GM12878 (cell line): Measurements from ENCODE around the gene MRPL50. TPM values are rescaled to one million over a fixed set of nuclear protein-coding genes. Genes with fewer than 3 reads are reported as not detected.

Experiments
- ATAC-seq: fragments of 200-7000 bp; cut with Tn5 transposase; 3 replicates; pipeline ENCODE4 v1.9.1; 2020; ENCODE audit warnings: mild to moderate bottlenecking, moderate library complexity
- BruUV-seq: library from RNA; stranded (reverse); fragments of 400-500 nt; replicated peaks from 2 replicates; lab custom pipeline; 2021; lab: Mats Ljungman, UMichigan
- CTCF ChIA-PET: fragments of 300-600 bp; sonication (Branson Sonifier 250); formaldehyde crosslinking; extraction: SDS; loops from one replicate; lab custom pipeline; 2021; ENCODE audit warnings: inconsistent platforms; lab: Yijun Ruan, JAX
- POLR2A ChIA-PET: fragments of 350-600 bp; formaldehyde crosslinking; extraction: SDS; loops from one replicate; lab custom pipeline; 2021; ENCODE audit warnings: inconsistent platforms; lab: Charles Lee
- RAD21 ChIA-PET: fragments of 300-600 bp; sonication (Branson Sonifier 250); formaldehyde crosslinking; loops from one replicate; lab custom pipeline; 2023; ENCODE audit warnings: antibody characterized with exemption; ENCODE audit not compliant: unreplicated experiment; lab: Charles Lee
- SMC1A ChIA-PET: fragments of 300-600 bp; sonication (Branson Sonifier 250); formaldehyde crosslinking; loops from one replicate; lab custom pipeline; 2023; ENCODE audit not compliant: unreplicated experiment, uncharacterized antibody; lab: Charles Lee
- DNase-seq: peaks from one replicate; pipeline ENCODE4 v3.0.0-alpha.2; 2011; ENCODE audit warnings: low read depth, low spot score
- FAIRE-seq: peaks from 3 replicates; lab custom pipeline; 2011; peaks lifted over from hg19 to GRCh38; lab: Jason Lieb, UNC
- H2AFZ ChIP-seq: 2 replicates; pipeline ENCODE4 v1.6.0; 2011; ENCODE audit warnings: low read depth, low read length, control low read depth; ENCODE audit not compliant: control insufficient read depth
- H3K27ac ChIP-seq: 2 replicates; pipeline ENCODE4 v1.5.1; 2011; ENCODE audit warnings: control low read depth; ENCODE audit not compliant: control insufficient read depth, insufficient read depth
- H3K27me3 ChIP-seq, 2 experiments: replicated peaks in 1 of 2; 2 replicates each; pipeline versions ENCODE4 v1.6.0 to v1.6.1; 2011; ENCODE audit warnings: low read length in 1 of 2; ENCODE audit not compliant: control insufficient read depth in 2 of 2, insufficient read depth in 2 of 2
- H3K36me3 ChIP-seq, 2 experiments: 2 replicates each; pipeline ENCODE4 v1.5.1; 2011; ENCODE audit warnings: low read length in 1 of 2; ENCODE audit not compliant: control insufficient read depth in 2 of 2, insufficient read depth in 2 of 2
- H3K4me1 ChIP-seq: 2 replicates; pipeline ENCODE4 v1.6.1; 2011; ENCODE audit warnings: mild to moderate bottlenecking, low read length, moderate library complexity, mixed read lengths; ENCODE audit not compliant: control insufficient read depth, insufficient read depth
- H3K4me2 ChIP-seq: 2 replicates; pipeline ENCODE4 v1.6.0; 2011; ENCODE audit warnings: control low read depth; ENCODE audit not compliant: control insufficient read depth, insufficient read depth
- H3K4me3 ChIP-seq: fragments of 200-600 bp; sonication (generic); 2 replicates; pipeline ENCODE4 v1.5.1; 2016
- H3K79me2 ChIP-seq: 2 replicates; pipeline ENCODE4 v1.6.0; 2011; ENCODE audit warnings: low read length; ENCODE audit not compliant: control insufficient read depth, insufficient read depth
- H3K9ac ChIP-seq: 2 replicates; pipeline ENCODE4 v1.8.0; 2011; ENCODE audit warnings: low read length, control low read depth, mixed read lengths; ENCODE audit not compliant: control insufficient read depth, insufficient read depth
- H3K9me3 ChIP-seq: replicated peaks from 3 replicates; pipeline ENCODE4 v1.5.1; 2011; ENCODE audit warnings: mild to moderate bottlenecking, low read length; ENCODE audit not compliant: control insufficient read depth, insufficient read depth
- H4K20me1 ChIP-seq: 2 replicates; pipeline ENCODE4 v1.6.0; 2011; ENCODE audit not compliant: control insufficient read depth, insufficient read depth
- IKZF1 ChIP-seq: fragments of 450-650 bp; conservative IDR thresholded peaks from 2 replicates; pipeline ENCODE4 v1.6.1; 2017; ENCODE audit warnings: antibody characterized with exemption, mild to moderate bottlenecking
- JUND ChIP-seq: IDR thresholded peaks from 2 replicates; pipeline ENCODE4 v1.6.1; 2012; ENCODE audit warnings: low read depth, mild to moderate bottlenecking, low read length, improper control_type of control experiment, moderate library complexity
- MEF2A ChIP-seq: IDR thresholded peaks from 2 replicates; pipeline ENCODE4 v1.6.1; 2011; ENCODE audit warnings: low read depth, mild to moderate bottlenecking, low read length, moderate library complexity; ENCODE audit not compliant: insufficient read depth
- POLR2AphosphoS5 ChIP-seq: IDR thresholded peaks from 2 replicates; pipeline ENCODE4 v1.6.1; 2011; ENCODE audit warnings: mild to moderate bottlenecking, low read length, inconsistent platforms
- POU2F2 ChIP-seq: IDR thresholded peaks from 3 replicates; pipeline ENCODE4 v1.6.1; 2011; ENCODE audit warnings: low read depth, mild to moderate bottlenecking, low read length, borderline replicate concordance
- RFX5 ChIP-seq: IDR thresholded peaks from 2 replicates; pipeline ENCODE4 v1.6.1; 2011; ENCODE audit warnings: low read depth, low read length, improper control_type of control experiment
- ZBED1 ChIP-seq: IDR thresholded peaks from 2 replicates; pipeline ENCODE4 v1.6.1; 2016; ENCODE audit warnings: borderline replicate concordance
- WGBS: methylation state at CpG from one replicate; pipeline ENCODE4 v1.1.6; 2016; ENCODE audit warnings: low lambda C conversion rate; ENCODE audit not compliant: insufficient replicate concordance, insufficient coverage; ENCODE audit errors: missing lambda C conversion rate; 5-methylcytosine and 5-hydroxymethylcytosine counted together
- in situ Hi-C: fragments of 300-500 bp; cut with MboI; formaldehyde crosslinking; loops from 9 replicates; pipeline ENCODE4 v1.14.3; 2018; ENCODE audit warnings: mixed read lengths
- intact Hi-C: fragments of 100-400 bp; cut with micrococcal nuclease; formaldehyde crosslinking; loops from one replicate; pipeline ENCODE4 v1.14.2; 2022; ENCODE audit not compliant: unreplicated experiment
- polyA plus RNA-seq, 11 experiments: library from polyadenylated mRNA; depleted of rRNA in 4 of 11; unstranded in 6 of 11; stranded (reverse) in 5 of 11; fragments of >200 nt; fragmentation: Nextera tagmentation in 4 of 11; fragmentation: Illumina TruSeq in 1 of 11; extraction: Ambion mirVana in 4 of 11; extraction: Trizol in 1 of 11; gene quantifications; 1 replicate in 1 of 11; 2 replicates in 10 of 11; pipeline versions ENCODE4 v1.2.1 to v1.2.3, GENCODE V29; 2011 to 2016; ENCODE audit warnings: inconsistent platforms in 2 of 11, missing spikeins in 2 of 11, low read depth in 1 of 11
- total RNA-seq, 4 experiments: library from RNA; depleted of rRNA in 3 of 4; stranded (reverse); fragments of >200 nt in 3 of 4; fragmentation: Illumina TruSeq in 1 of 4; extraction: Trizol in 1 of 4; gene quantifications; 2 replicates each; pipeline versions ENCODE4 v1.2.1 to v1.2.3, GENCODE V29; 2013 to 2021
- TF ChIP-seq, protein P1 (sequence below): IDR thresholded peaks from 2 replicates; pipeline ENCODE4 v1.6.1; 2011; ENCODE audit warnings: low read depth, mild to moderate bottlenecking, low read length, moderate library complexity, borderline replicate concordance; ENCODE audit errors: extremely low read depth
- TF ChIP-seq, protein P2 (sequence below): fragments of 450-650 bp; formaldehyde crosslinking; IDR thresholded peaks from 2 replicates; pipeline ENCODE4 v1.4.0; 2022; ENCODE audit warnings: mild to moderate bottlenecking, moderate library complexity
- TF ChIP-seq, protein P3 (sequence below): IDR thresholded peaks from 2 replicates; pipeline ENCODE4 v1.6.1; 2012; ENCODE audit warnings: mild to moderate bottlenecking, low read depth, low read length
- TF ChIP-seq, protein P4 (sequence below): fragments of 450-650 bp; IDR thresholded peaks from 2 replicates; pipeline ENCODE4 v1.6.1; 2017; ENCODE audit warnings: antibody characterized with exemption, mild to moderate bottlenecking, moderate library complexity

MRPL50 gene
- total and polyA plus RNA-seq, 10 of the 15 experiments (the other 5 are each of a cell fraction or from before 2014, with no cell fraction given) = 12.8 to 79.4 (median 27.9) TPM

DNA sequence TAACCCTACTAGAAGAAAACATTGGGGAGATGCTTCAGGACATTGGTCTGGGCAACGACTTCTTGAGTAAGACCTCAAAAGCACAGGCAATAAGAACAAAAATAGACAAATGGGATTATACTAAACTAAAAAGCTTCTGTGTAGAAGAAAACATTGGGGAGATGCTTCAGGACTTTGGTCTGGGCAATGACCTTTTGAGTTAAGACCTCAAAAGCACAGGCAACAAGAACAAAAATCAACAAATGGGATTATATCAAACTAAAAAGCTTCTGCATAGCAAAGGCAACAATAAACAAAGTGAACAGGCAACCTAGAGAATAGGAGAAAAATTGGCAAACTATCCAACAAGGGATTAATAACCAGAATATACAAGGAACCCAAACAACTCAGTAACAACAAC lies 3.7 kb downstream of the MRPL50 start (continued):
- no peak for TF ChIP-seq IKZF1

DNA sequence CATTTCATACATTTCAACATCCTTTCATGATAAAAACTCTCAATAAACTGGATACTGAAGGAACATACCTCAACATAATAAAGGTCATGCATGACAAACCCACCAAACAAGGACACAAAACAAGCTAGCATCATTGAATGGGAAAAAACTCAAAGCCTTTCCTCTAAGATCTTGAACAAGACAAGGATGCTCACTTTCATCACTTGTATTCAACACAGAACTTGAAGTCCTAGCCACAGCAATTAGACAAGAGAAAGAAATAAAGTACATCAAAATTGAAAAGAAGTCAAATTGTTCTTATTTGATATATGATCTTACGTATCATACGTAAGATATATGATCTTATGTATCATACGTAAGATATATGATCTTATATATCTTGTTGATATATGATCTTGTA lies 5.3 kb downstream of the MRPL50 start:
- H3K36me3 ChIP-seq = peaks cover 0 to 11% of the 10 kb centered on the region in 2 experiments; a peak in 1 of 4 replicates
- RAD21 ChIA-PET = no interaction called here
- no peak for ATAC-seq
- no peak overlapping the region for H3K4me3 ChIP-seq
- H2AFZ ChIP-seq = no peak overlapping the region
- no peak overlapping the region for H3K27ac ChIP-seq
- intact Hi-C loops = no loop called here
- no peak for TF ChIP-seq ZBED1
- TF ChIP-seq, protein P1, sequence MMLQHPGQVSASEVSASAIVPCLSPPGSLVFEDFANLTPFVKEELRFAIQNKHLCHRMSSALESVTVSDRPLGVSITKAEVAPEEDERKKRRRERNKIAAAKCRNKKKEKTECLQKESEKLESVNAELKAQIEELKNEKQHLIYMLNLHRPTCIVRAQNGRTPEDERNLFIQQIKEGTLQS = no peak
- no peak for TF ChIP-seq POLR2AphosphoS5
- TF ChIP-seq RFX5 = no peak
- TF ChIP-seq, protein P2, sequence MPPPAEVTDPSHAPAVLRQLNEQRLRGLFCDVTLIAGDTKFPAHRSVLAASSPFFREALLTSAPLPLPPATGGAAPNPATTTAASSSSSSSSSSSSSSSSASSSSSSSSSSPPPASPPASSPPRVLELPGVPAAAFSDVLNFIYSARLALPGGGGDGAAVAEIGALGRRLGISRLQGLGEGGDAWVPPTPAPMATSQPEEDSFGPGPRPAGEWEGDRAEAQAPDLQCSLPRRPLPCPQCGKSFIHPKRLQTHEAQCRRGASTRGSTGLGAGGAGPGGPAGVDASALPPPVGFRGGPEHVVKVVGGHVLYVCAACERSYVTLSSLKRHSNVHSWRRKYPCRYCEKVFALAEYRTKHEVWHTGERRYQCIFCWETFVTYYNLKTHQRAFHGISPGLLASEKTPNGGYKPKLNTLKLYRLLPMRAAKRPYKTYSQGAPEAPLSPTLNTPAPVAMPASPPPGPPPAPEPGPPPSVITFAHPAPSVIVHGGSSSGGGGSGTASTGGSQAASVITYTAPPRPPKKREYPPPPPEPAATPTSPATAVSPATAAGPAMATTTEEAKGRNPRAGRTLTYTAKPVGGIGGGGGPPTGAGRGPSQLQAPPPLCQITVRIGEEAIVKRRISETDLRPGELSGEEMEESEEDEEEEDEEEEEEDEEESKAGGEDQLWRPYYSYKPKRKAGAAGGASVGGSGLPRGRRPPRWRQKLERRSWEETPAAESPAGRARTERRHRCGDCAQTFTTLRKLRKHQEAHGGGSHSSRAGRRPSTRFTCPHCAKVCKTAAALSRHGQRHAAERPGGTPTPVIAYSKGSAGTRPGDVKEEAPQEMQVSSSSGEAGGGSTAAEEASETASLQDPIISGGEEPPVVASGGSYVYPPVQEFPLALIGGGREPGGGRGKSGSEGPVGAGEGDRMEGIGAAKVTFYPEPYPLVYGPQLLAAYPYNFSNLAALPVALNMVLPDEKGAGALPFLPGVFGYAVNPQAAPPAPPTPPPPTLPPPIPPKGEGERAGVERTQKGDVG = no peak
- no peak for TF ChIP-seq POU2F2
- TF ChIP-seq MEF2A = no peak
- no peak for TF ChIP-seq JUND
- TF ChIP-seq, protein P3, sequence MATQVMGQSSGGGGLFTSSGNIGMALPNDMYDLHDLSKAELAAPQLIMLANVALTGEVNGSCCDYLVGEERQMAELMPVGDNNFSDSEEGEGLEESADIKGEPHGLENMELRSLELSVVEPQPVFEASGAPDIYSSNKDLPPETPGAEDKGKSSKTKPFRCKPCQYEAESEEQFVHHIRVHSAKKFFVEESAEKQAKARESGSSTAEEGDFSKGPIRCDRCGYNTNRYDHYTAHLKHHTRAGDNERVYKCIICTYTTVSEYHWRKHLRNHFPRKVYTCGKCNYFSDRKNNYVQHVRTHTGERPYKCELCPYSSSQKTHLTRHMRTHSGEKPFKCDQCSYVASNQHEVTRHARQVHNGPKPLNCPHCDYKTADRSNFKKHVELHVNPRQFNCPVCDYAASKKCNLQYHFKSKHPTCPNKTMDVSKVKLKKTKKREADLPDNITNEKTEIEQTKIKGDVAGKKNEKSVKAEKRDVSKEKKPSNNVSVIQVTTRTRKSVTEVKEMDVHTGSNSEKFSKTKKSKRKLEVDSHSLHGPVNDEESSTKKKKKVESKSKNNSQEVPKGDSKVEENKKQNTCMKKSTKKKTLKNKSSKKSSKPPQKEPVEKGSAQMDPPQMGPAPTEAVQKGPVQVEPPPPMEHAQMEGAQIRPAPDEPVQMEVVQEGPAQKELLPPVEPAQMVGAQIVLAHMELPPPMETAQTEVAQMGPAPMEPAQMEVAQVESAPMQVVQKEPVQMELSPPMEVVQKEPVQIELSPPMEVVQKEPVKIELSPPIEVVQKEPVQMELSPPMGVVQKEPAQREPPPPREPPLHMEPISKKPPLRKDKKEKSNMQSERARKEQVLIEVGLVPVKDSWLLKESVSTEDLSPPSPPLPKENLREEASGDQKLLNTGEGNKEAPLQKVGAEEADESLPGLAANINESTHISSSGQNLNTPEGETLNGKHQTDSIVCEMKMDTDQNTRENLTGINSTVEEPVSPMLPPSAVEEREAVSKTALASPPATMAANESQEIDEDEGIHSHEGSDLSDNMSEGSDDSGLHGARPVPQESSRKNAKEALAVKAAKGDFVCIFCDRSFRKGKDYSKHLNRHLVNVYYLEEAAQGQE = no peak
- TF ChIP-seq, protein P4, sequence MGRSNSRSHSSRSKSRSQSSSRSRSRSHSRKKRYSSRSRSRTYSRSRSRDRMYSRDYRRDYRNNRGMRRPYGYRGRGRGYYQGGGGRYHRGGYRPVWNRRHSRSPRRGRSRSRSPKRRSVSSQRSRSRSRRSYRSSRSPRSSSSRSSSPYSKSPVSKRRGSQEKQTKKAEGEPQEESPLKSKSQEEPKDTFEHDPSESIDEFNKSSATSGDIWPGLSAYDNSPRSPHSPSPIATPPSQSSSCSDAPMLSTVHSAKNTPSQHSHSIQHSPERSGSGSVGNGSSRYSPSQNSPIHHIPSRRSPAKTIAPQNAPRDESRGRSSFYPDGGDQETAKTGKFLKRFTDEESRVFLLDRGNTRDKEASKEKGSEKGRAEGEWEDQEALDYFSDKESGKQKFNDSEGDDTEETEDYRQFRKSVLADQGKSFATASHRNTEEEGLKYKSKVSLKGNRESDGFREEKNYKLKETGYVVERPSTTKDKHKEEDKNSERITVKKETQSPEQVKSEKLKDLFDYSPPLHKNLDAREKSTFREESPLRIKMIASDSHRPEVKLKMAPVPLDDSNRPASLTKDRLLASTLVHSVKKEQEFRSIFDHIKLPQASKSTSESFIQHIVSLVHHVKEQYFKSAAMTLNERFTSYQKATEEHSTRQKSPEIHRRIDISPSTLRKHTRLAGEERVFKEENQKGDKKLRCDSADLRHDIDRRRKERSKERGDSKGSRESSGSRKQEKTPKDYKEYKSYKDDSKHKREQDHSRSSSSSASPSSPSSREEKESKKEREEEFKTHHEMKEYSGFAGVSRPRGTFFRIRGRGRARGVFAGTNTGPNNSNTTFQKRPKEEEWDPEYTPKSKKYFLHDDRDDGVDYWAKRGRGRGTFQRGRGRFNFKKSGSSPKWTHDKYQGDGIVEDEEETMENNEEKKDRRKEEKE = no peak
- TF ChIP-seq, all 136 proteins: peak for 0
- peaks cover 56% of the 10 kb centered on the region for H3K79me2 ChIP-seq
- peaks cover 9% of the 10 kb centered on the region; the same call in 2 of the 3 replicates for H3K9me3 ChIP-seq
- no peak for FAIRE-seq
- POLR2A ChIA-PET = no interaction called here
- H3K27me3 ChIP-seq = no peaks in the 10 kb centered on the region
- no peaks in the 10 kb centered on the region for H3K4me1 ChIP-seq
- no peaks in the 10 kb centered on the region for H4K20me1 ChIP-seq
- SMC1A ChIA-PET = interaction anchor here (1.0 kb wide), 1 partner anchor 140 kb away, joined by 3 read pairs; no protein-coding TSS in a partner anchor
- CTCF ChIA-PET = interaction anchor here (0.9 to 1.1 kb wide), 2 partner anchors 20 to 26 kb away, joined by 3 read pairs; no protein-coding TSS in a partner anchor
- H3K4me2 ChIP-seq = no peak overlapping the region
- no peak overlapping the region for H3K9ac ChIP-seq
- in situ Hi-C loops = no loop called here
- DNase-seq = no peak
- 95% methylated on average over 3 of the region's 3 CpGs for WGBS
- no TSS peak for BruUV-seq
